AG09309 (cell line): ENCODE measurements around the gene IL22RA1.

ENCODE experiments used
- DNase-seq: peaks from one replicate; pipeline ENCODE4 v3.0.0-alpha.2; 2010; ENCODE audit warnings: low read depth
- H3K4me3 ChIP-seq: 2 replicates; pipeline ENCODE4 v1.5.1; 2011; ENCODE audit warnings: mild to moderate bottlenecking, low read depth, low read length, moderate library complexity; ENCODE audit not compliant: control insufficient read depth
- TF ChIP-seq, protein P1 (sequence below): IDR thresholded peaks from 2 replicates; pipeline ENCODE4 v1.5.1; 2011; ENCODE audit warnings: mild to moderate bottlenecking, low read depth, low read length, inconsistent platforms; ENCODE audit not compliant: insufficient read depth, control insufficient read depth; ENCODE audit errors: missing control alignments

IL22RA1 gene

DNA sequence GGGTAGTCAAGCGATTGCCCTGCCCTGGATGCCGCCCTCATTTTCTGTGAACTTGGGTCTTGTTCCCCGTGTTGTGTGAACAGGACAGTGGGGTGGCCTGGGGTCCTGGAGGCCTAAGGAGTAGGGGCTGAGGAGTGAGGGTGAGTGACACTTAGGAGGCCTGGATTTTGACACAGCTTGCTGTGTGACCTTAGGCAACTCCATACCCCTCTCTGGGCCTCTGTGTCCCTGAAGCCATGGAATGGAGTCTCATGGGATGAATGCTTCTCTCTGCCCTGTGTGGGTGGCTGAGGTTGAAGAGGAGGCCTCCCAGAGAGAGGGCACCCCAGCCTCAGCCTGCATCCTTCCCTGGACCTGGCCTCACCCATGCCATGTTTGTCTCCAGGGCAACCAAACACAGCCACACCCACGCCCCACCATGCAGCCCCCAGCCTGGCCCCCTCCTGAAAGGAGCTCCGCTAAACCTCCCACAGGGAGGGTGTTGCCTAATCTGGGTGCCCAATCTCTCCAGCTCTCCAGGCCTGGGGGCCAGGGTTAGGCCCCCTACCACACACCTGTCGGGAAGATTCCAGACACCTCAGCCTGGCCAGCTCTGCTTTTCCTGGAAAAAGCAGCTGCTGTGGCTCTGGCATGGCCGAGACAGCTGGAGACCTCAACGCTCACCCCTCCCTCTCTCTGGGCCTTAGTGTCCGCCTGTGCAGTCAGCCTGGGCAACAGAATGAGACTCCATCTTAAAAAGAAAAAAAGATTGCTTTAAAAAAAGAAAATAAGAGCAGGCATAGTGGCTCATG, 40.9 kb downstream of the IL22RA1 start:
- no peak for DNase-seq
- H3K4me3 ChIP-seq: no peak overlapping the region

DNA sequence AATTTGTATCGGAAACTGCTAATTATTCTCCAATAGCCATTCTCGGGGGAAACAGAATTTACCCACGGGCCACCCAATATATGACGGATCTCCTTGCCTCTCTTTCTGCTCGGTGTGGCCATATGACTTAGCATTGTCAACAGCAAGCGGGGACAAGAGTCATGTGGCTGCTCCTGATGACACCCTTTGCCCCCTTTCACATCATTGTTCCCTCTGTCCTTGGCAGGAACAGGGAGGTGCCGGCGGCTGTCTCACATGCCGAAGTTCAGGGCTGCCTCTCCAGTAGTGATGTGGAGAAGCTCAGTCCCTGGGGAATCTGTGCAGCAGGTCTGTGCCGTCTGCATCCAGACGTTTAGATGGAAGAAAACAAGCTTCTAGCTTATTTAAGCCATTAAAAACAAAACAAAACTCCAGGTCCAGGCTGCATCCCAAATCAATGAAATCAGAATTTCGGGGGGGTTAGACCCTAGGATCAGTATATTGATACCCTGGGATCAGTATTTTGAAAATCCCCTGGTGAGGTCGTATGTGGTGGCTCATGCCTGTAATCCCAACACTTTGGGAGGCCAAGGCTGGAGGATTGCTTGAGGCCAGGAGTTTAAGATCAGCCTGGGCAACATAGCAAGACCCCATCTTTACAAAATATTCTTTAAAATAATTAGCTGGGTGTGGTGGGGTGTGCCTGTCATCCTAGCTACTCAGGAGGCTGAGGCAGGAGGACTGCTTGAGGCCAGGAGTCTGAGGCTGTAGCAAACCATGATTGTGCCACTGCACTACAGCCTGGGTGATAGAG, 41.8 kb downstream of the IL22RA1 start:
- no peak for DNase-seq
- no peak overlapping the region for H3K4me3 ChIP-seq
- TF ChIP-seq, protein P1, sequence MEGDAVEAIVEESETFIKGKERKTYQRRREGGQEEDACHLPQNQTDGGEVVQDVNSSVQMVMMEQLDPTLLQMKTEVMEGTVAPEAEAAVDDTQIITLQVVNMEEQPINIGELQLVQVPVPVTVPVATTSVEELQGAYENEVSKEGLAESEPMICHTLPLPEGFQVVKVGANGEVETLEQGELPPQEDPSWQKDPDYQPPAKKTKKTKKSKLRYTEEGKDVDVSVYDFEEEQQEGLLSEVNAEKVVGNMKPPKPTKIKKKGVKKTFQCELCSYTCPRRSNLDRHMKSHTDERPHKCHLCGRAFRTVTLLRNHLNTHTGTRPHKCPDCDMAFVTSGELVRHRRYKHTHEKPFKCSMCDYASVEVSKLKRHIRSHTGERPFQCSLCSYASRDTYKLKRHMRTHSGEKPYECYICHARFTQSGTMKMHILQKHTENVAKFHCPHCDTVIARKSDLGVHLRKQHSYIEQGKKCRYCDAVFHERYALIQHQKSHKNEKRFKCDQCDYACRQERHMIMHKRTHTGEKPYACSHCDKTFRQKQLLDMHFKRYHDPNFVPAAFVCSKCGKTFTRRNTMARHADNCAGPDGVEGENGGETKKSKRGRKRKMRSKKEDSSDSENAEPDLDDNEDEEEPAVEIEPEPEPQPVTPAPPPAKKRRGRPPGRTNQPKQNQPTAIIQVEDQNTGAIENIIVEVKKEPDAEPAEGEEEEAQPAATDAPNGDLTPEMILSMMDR: no peak

More for the DNA sequence above, 40.9 kb downstream of the IL22RA1 start:
- TF ChIP-seq, protein P1: no peak

DNA sequence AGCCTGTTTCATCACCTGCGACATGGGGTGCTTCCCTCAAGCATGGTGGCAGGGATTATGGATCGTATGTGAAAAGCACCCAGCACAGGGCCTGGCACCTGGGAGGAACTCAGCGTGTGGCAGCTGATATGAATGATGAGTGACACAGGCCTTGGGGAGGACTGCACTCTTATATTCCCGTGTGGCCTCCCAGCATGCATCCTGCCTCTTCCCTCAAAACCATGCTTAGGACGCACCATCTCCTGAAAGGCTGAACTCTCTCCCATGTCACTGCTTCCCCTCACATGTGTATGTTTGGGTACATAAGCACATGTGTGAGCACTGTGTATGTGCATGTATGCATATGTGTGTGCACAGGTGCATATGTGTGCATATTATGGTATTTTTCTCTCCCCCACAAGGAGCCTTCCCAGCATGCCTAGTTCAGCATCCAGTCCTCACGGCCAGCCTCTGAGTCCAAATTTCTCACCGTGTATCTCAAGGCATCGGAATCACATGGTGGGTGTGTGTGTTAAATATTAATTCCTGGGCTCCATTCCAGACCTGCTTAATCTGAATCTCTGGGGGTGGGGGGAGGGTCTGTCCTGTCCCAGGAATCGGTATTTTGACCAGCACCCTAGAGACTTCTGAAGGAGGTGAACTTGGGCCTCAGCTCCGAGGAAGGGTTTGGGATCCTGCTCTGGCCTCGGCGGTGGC, 43.8 kb downstream of the IL22RA1 start:
- TF ChIP-seq, protein P1: no peak
- H3K4me3 ChIP-seq: no peak overlapping the region

DNA sequence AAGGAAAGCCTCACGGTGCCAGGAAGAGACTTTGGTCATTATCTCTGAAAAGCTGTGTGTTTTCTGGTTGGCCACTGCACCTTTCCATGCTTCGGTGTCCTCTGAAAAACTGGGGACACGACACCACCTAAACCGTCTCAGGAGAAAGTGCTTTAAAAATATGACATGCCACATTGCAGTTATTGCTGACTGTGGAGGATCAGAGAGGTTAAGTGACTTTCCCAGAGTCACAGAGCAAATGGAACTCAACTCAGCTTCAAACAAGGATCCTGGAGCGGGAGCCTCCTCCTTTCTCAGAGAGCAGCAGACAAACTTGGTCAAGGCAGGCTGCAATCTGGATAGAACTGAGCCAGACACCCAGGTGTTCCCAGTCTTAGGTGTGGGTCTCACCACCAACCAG, 44.8 kb downstream of the IL22RA1 start:
- no peak overlapping the region for H3K4me3 ChIP-seq
- no peak for DNase-seq
- TF ChIP-seq, protein P1: no peak

More for the DNA sequence above, 43.8 kb downstream of the IL22RA1 start:
- no peak for DNase-seq

DNA sequence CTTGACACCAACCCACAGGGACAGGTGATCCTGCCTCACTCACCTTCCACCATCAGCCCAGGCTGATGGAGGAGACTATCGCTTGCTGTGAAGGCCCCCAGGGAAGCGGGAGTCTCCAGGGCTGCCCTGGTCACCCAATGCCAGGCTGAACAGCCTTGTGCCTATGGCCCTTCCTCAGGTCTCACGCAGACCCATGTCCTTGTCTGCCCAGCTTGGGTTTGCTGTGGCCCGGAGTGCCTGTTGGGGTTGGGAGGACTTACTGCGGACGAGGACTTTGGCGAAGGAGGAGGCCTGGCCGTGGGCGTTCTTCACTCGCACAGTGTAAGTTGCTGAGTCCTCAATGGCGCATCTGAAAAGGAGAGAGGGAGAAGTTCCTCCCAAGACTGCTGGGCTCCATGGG, 45.3 kb downstream of the IL22RA1 start:
- DNase-seq: no peak
- no peak overlapping the region for H3K4me3 ChIP-seq
- TF ChIP-seq, protein P1: no peak

DNA sequence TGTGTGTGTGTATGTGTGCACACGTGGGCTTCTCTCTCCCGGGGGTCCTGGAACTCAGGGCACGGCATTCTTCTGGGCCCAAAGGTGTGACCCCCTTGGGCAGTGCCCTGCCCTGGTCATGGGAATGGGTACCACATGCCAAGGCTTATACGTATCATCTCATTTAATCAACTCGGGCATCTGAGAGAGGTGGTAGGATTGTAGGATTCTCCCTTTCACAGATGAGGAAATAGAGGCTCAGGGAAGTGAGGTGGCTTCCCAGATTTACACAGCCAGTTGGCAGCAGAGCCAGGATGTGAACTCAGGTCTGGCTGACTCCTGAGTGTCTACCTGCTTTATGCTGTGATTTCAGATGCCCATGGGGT, 46.2 kb downstream of the IL22RA1 start:
- no peak for DNase-seq
- TF ChIP-seq, protein P1: no peak
- H3K4me3 ChIP-seq: no peak overlapping the region
